Spleen (tissue), 11 donors: ENCODE data around the gene SIRPA. TPM values are rescaled to one million over a fixed set of nuclear protein-coding genes. Genes with fewer than 3 reads are reported as not detected.

Experiments
- DNase-seq: peaks from one replicate; pipeline ENCODE4 v3.0.0-alpha.2; 2020
- H3K27ac ChIP-seq, 8 donors: fragments of 200-600 bp; sonication (generic) in 7 of 8; 1 replicate in 4 of 8; 2 replicates in 4 of 8; pipeline versions ENCODE4 v1.5.0 to v1.8.0; 2016 to 2021; ENCODE audit warnings: inconsistent platforms in 4 of 8, mild to moderate bottlenecking in 4 of 8, moderate library complexity in 1 of 8
- H3K27me3 ChIP-seq, 7 donors: fragments of 200-600 bp; sonication (generic) in 6 of 7; replicated peaks in 1 of 7; 1 replicate in 4 of 7; 2 replicates in 3 of 7; pipeline versions ENCODE4 v1.5.0 to v1.8.0; 2016 to 2021; ENCODE audit warnings: inconsistent platforms in 3 of 7, mild to moderate bottlenecking in 1 of 7
- H3K36me3 ChIP-seq, 6 donors: fragments of 200-600 bp; sonication (generic) in 5 of 6; 1 replicate in 4 of 6; 2 replicates in 2 of 6; pipeline versions ENCODE4 v1.5.0 to v1.8.0; 2016 to 2021; ENCODE audit warnings: inconsistent platforms in 2 of 6
- H3K4me1 ChIP-seq, 6 donors: fragments of 200-600 bp; sonication (generic) in 5 of 6; 1 replicate in 3 of 6; 2 replicates in 3 of 6; pipeline versions ENCODE4 v1.5.0 to v1.8.0; 2016 to 2021; ENCODE audit warnings: inconsistent platforms in 3 of 6
- H3K4me3 ChIP-seq, 8 donors: fragments of 200-600 bp; sonication (generic) in 7 of 8; 1 replicate in 4 of 8; 2 replicates in 4 of 8; pipeline versions ENCODE4 v1.5.0 to v1.8.0; 2016 to 2021; ENCODE audit warnings: inconsistent platforms in 4 of 8, mild to moderate bottlenecking in 4 of 8, moderate library complexity in 2 of 8
- H3K9me3 ChIP-seq, 8 donors: fragments of 200-600 bp; sonication (generic) in 7 of 8; 1 replicate in 4 of 8; 2 replicates in 4 of 8; pipeline versions ENCODE4 v1.5.0 to v1.8.0; 2016 to 2021; ENCODE audit warnings: inconsistent platforms in 4 of 8
- POLR2A ChIP-seq, 3 donors: fragments of 450-650 bp; IDR thresholded peaks; one replicate each; pipeline ENCODE4 v1.5.1; 2017; ENCODE audit warnings: antibody characterized with exemption in 3 of 3, mild to moderate bottlenecking in 1 of 3
- POLR2AphosphoS5 ChIP-seq, 3 donors: sonication (generic); formaldehyde crosslinking; IDR thresholded peaks; one replicate each; pipeline ENCODE4 v1.5.1; 2017; ENCODE audit warnings: antibody characterized with exemption in 3 of 3
- WGBS, 5 donors: extraction: QIAGEN DNeasy Blood & Tissue Kit in 3 of 5; methylation state at CpG; one replicate each; pipeline versions ENCODE4 v1.1.5 to v1.1.7; 2013 to 2018; 5-methylcytosine and 5-hydroxymethylcytosine counted together
- intact Hi-C: fragments of 100-400 bp; cut with DNase I; formaldehyde crosslinking; loops from one replicate; pipeline ENCODE4 v1.15.0; 2023; ENCODE audit warnings: low total_unique reads
- polyA plus RNA-seq, 3 donors: library from polyadenylated mRNA; stranded (reverse); fragments of 200-250 nt; gene quantifications; one replicate each; pipeline ENCODE4 v1.2.1, GENCODE V29; 2013
- total RNA-seq, 7 donors: library from RNA; depleted of rRNA in 3 of 7; stranded (reverse); fragments of >200 nt in 3 of 7; fragmentation: NEBNext Ultra II Directional in 4 of 7; extraction: Animal tissue kit (Norgen Biotek cat#: 25700) in 4 of 7; gene quantifications; one replicate each; pipeline versions ENCODE4 v1.1.0 to v1.2.1, GENCODE V29; 2016 to 2021
- TF ChIP-seq, protein P1 (sequence below), 11 experiments: fragments of 200-600 bp in 7 of 11; fragments of 450-650 bp in 4 of 11; sonication (generic) in 4 of 11; IDR thresholded peaks in 8 of 11; conservative IDR thresholded peaks in 3 of 11; 1 replicate in 7 of 11; 2 replicates in 4 of 11; pipeline versions ENCODE4 v1.4.0 to v1.8.0; 2016 to 2021; ENCODE audit warnings: antibody characterized with exemption in 11 of 11, inconsistent platforms in 4 of 11, mild to moderate bottlenecking in 1 of 11
- donor health status: healthy with polysubstance abuse.
- donor health status: DM: no; HTN: no; CAD: no; lungs with moderate emphysema.
- donor health status: DM: no; HTN: no; CAD: no.
- donor health status: Bipolar disorder and iron deficiency.
- donor health status: healthy.
- donor health status: DM: no; HTN: no; CAD: no.
- donor health status: DM: yes; HTN: yes; CAD: no.

The SIRPA gene
- total and polyA plus RNA-seq, 10 donors = 9.8 to 104 (median 38.4) TPM

DNA sequence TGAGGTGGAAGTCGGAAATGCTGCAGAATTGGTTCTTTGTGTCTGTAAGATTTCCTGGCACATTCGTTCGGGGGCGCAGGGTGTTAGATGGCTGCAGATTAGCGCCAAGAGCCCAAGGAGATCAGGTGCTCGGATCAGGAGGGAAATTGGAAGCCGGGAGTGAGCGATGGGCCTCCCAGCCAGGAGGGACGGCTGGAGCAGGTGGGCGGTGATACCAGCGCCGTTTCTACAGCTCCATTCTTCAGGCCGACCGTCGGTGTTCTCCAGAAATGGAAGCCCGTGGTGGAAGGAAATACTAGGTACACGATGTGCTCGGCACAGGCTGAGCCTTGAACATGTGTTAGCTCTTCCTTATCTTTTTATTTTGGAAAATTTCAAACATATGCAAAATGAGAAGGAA is 6.5 kb downstream of the SIRPA start:
- TF ChIP-seq POLR2AphosphoS5 (IDR thresholded peaks at IDR 0.05) (peak in 1 of 3 donors; percentile 20), POLR2A (IDR thresholded peaks at IDR 0.05) (no peak)
- Histone ChIP-seq H3K4me1 (peaks cover 13 to 40% (median 30%) of the 10 kb centered on the region in 6 donors), H3K9me3 (no peaks in the 10 kb centered on the region), H3K4me3 (no peak overlapping the region), H3K27me3 (no peaks in the 10 kb centered on the region), H3K36me3 (peaks cover 0 to 75% (median 0%) of the 10 kb centered on the region in 6 donors), H3K27ac (no peak overlapping the region)
- no peak for DNase-seq
- 92 to 96% (median 93%) methylated on average over 18 of the region's 18 CpGs for WGBS, 5 donors
- intact Hi-C loops = no loop called here

DNA sequence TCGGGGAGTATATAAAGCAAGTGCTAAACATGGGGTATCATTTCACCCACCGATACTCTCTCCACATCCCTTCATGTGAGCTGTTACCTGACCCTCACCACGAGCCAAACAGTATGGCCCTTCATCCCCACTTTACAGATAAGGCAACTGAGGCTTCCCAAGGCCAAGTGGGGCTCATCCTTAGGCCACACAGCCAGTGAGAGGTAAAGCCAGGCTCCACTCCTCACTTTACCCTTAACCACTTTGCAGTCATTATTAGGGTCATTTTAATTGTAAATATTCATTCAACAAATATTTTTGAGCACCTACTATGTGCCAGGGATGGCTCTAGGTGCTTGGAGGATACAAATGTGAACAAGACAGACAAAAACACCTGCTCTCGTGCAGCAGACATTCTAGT is 7.0 kb downstream of the SIRPA start:
- Histone ChIP-seq H3K36me3 (peaks cover 0 to 79% (median 0%) of the 10 kb centered on the region in 6 donors), H3K27ac (no peak overlapping the region), H3K27me3 (no peaks in the 10 kb centered on the region), H3K9me3 (no peaks in the 10 kb centered on the region), H3K4me3 (no peak overlapping the region), H3K4me1 (peaks cover 9 to 36% (median 25%) of the 10 kb centered on the region in 6 donors)
- no peak for DNase-seq
- TF ChIP-seq, protein P1, sequence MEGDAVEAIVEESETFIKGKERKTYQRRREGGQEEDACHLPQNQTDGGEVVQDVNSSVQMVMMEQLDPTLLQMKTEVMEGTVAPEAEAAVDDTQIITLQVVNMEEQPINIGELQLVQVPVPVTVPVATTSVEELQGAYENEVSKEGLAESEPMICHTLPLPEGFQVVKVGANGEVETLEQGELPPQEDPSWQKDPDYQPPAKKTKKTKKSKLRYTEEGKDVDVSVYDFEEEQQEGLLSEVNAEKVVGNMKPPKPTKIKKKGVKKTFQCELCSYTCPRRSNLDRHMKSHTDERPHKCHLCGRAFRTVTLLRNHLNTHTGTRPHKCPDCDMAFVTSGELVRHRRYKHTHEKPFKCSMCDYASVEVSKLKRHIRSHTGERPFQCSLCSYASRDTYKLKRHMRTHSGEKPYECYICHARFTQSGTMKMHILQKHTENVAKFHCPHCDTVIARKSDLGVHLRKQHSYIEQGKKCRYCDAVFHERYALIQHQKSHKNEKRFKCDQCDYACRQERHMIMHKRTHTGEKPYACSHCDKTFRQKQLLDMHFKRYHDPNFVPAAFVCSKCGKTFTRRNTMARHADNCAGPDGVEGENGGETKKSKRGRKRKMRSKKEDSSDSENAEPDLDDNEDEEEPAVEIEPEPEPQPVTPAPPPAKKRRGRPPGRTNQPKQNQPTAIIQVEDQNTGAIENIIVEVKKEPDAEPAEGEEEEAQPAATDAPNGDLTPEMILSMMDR (IDR thresholded peaks at IDR 0.05 in 8 of 11, conservative IDR thresholded peaks at IDR 0.05 in 3 of 11) = no peak
- TF ChIP-seq POLR2AphosphoS5 (IDR thresholded peaks at IDR 0.05) = no peak
- no peak for TF ChIP-seq POLR2A (IDR thresholded peaks at IDR 0.05)
- intact Hi-C loops = no loop called here
- WGBS, 5 donors = 90 to 97% (median 93%) methylated on average over 4 of the region's 4 CpGs

DNA sequence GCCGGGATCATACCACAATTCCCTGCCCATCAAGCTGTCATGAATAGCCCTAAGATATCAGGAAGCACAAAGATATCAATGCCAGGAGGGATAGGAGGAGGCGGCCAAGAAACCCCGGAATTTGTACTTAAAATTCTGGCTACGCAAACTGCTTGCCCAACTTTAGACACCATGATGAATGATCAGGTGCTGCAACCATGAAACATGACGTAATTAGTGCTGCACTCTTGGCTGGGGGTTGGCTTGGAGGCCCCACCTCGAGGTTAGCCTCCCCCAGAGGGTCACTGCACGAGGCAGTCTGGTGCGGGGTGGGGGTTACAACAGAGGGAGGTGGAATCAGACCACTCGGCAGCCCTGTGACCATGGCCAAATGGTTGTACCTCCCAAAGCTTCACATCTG is 8.9 kb downstream of the SIRPA start:
- intact Hi-C loops = no loop called here

DNA sequence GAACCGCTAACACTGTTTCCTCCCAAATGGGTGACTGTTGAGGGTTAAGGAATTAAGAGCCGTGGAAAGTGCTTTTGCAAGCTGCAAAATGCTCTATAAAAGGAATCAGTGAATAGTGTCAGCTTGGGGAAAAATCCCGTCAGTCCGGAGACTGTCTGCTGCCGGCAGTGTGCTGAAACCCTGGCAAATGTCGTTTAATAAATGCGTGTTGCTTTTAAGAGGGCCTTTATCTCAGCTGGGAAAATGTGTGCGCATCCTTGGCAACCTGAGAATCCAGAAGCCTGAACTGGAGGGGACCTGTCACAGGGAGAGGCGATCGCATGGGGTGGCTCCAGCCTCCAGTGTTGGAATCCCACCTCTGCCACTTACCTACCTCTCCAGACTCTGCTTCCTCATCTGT is 9.8 kb downstream of the SIRPA start:
- H3K9me3 ChIP-seq = no peaks in the 10 kb centered on the region
- intact Hi-C loops = no loop called here

More for the DNA sequence above, 8.9 kb downstream of the SIRPA start:
- no peak overlapping the region for H3K4me3 ChIP-seq
- H3K4me1 ChIP-seq = peaks cover 0 to 16% (median 8%) of the 10 kb centered on the region in 6 donors
- H3K27ac ChIP-seq = no peak overlapping the region
- DNase-seq = no peak
- no peaks in the 10 kb centered on the region for H3K9me3 ChIP-seq
- H3K36me3 ChIP-seq = peaks cover 0 to 92% (median 0%) of the 10 kb centered on the region in 6 donors
- no peaks in the 10 kb centered on the region for H3K27me3 ChIP-seq
- TF ChIP-seq, protein P1 (IDR thresholded peaks at IDR 0.05 in 8 of 11, conservative IDR thresholded peaks at IDR 0.05 in 3 of 11) = no peak
- no peak for TF ChIP-seq POLR2A (IDR thresholded peaks at IDR 0.05)
- no peak for TF ChIP-seq POLR2AphosphoS5 (IDR thresholded peaks at IDR 0.05)
- 69 to 93% (median 78%) methylated on average over 9 of the region's 9 CpGs for WGBS, 5 donors

More for the DNA sequence above, 9.8 kb downstream of the SIRPA start:
- Histone ChIP-seq H3K4me1 (peaks cover 0 to 8% (median 5%) of the 10 kb centered on the region in 6 donors), H3K4me3 (no peak overlapping the region), H3K36me3 (peaks cover 0 to 89% (median 0%) of the 10 kb centered on the region in 6 donors), H3K27me3 (no peaks in the 10 kb centered on the region), H3K27ac (no peak overlapping the region)
- no peak for DNase-seq
- TF ChIP-seq POLR2AphosphoS5 (IDR thresholded peaks at IDR 0.05) = no peak
- TF ChIP-seq POLR2A (IDR thresholded peaks at IDR 0.05) = no peak
- TF ChIP-seq, protein P1 (IDR thresholded peaks at IDR 0.05 in 8 of 11, conservative IDR thresholded peaks at IDR 0.05 in 3 of 11) = no peak
- 90 to 93% (median 93%) methylated on average over 10 of the region's 10 CpGs for WGBS, 5 donors
